22Rv1 (cell line): Measurements from ENCODE around the gene CCDC88A.

Experiments
- CTCF ChIP-seq: fragments of 450-650 bp; IDR thresholded peaks from 2 replicates; pipeline ENCODE4 v1.5.1; 2017; ENCODE audit warnings: mild to moderate bottlenecking
- ZFX ChIP-seq: fragments of 450-650 bp; IDR thresholded peaks from 2 replicates; pipeline ENCODE4 v1.6.1; 2017; ENCODE audit warnings: antibody characterized with exemption, borderline replicate concordance

- TF ChIP-seq CTCF (no peak), ZFX (no peak)
Measured at GRCh38 chr2:55420439-55420725, 726 bp upstream of the CCDC88A start.
